Progenitor cell of endocrine pancreas (in vitro differentiated cells): ENCODE measurements around the gene SLC9A8. TPM values are rescaled to one million over a fixed set of nuclear protein-coding genes. Genes with fewer than 3 reads are reported as not detected.

Source experiments
- DNase-seq: peaks from one replicate; pipeline ENCODE4 v3.0.0; 2021; ENCODE audit warnings: low spot score; ENCODE audit not compliant: unreplicated experiment
- H3K27ac Mint-ChIP-seq: 2 replicates; pipeline ENCODE4 v1.8.0; 2021; ENCODE audit warnings: mild to moderate bottlenecking, moderate library complexity, mixed read lengths
- H3K27me3 Mint-ChIP-seq: 2 replicates; pipeline ENCODE4 v1.8.0; 2021; ENCODE audit warnings: mixed read lengths
- H3K36me3 Mint-ChIP-seq: 2 replicates; pipeline ENCODE4 v1.8.0; 2022; ENCODE audit warnings: mixed read lengths; ENCODE audit not compliant: insufficient read depth
- H3K4me1 Mint-ChIP-seq: 2 replicates; pipeline ENCODE4 v1.8.0; 2021; ENCODE audit warnings: low read depth, mixed read lengths
- H3K4me3 Mint-ChIP-seq: 2 replicates; pipeline ENCODE4 v1.8.0; 2021; ENCODE audit warnings: low read depth, mild to moderate bottlenecking, moderate library complexity, mixed read lengths
- H3K9me3 Mint-ChIP-seq: 2 replicates; pipeline ENCODE4 v1.8.0; 2021; ENCODE audit warnings: low read depth, mixed read lengths
- CTCF ChIP-seq: fragments of 200-600 bp; sonication (generic); IDR thresholded peaks from one replicate; pipeline ENCODE4 v1.5.0; 2021; ENCODE audit warnings: antibody characterized with exemption, mild to moderate bottlenecking; ENCODE audit not compliant: unreplicated experiment
- long read RNA-seq: library from polyadenylated mRNA; unstranded; transcript quantifications from one replicate; pipeline ENCODE4 v2.0.0, GENCODE V29; 2020
- total RNA-seq: library from RNA; stranded (reverse); gene quantifications from 2 replicates; pipeline ENCODE4 v1.2.1, GENCODE V29; 2021

Gene SLC9A8, protein sequence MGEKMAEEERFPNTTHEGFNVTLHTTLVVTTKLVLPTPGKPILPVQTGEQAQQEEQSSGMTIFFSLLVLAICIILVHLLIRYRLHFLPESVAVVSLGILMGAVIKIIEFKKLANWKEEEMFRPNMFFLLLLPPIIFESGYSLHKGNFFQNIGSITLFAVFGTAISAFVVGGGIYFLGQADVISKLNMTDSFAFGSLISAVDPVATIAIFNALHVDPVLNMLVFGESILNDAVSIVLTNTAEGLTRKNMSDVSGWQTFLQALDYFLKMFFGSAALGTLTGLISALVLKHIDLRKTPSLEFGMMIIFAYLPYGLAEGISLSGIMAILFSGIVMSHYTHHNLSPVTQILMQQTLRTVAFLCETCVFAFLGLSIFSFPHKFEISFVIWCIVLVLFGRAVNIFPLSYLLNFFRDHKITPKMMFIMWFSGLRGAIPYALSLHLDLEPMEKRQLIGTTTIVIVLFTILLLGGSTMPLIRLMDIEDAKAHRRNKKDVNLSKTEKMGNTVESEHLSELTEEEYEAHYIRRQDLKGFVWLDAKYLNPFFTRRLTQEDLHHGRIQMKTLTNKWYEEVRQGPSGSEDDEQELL
- 9.9 and 11.4 TPM in 2 replicates for total RNA-seq
- long read RNA-seq, partial matches to known transcripts = 1 of 3 reads
- long read RNA-seq, other reads (novel, unspliced or antisense) = 2 of 3 reads

- peak; percentile 70 for DNase-seq
- peaks cover 19% of the 10 kb centered on the region for H3K4me1 Mint-ChIP-seq
- H3K27ac Mint-ChIP-seq = peak within 1 kb of the TSS; percentile 98
- H3K27me3 Mint-ChIP-seq = no peaks in the 10 kb centered on the region
- H3K36me3 Mint-ChIP-seq = peaks cover 2% of the 10 kb centered on the region
- peak; percentile 57 for TF ChIP-seq CTCF
- H3K4me3 Mint-ChIP-seq = peak within 1 kb of the TSS; percentile 94
- no peaks in the 10 kb centered on the region for H3K9me3 Mint-ChIP-seq
Measured at GRCh38 chr20:49812507-49813304, at the start of gene SLC9A8. SLC9A8 (plus strand) TSS chr20:49812828; CDS start chr20:49812923, 95 bp downstream.

DNA sequence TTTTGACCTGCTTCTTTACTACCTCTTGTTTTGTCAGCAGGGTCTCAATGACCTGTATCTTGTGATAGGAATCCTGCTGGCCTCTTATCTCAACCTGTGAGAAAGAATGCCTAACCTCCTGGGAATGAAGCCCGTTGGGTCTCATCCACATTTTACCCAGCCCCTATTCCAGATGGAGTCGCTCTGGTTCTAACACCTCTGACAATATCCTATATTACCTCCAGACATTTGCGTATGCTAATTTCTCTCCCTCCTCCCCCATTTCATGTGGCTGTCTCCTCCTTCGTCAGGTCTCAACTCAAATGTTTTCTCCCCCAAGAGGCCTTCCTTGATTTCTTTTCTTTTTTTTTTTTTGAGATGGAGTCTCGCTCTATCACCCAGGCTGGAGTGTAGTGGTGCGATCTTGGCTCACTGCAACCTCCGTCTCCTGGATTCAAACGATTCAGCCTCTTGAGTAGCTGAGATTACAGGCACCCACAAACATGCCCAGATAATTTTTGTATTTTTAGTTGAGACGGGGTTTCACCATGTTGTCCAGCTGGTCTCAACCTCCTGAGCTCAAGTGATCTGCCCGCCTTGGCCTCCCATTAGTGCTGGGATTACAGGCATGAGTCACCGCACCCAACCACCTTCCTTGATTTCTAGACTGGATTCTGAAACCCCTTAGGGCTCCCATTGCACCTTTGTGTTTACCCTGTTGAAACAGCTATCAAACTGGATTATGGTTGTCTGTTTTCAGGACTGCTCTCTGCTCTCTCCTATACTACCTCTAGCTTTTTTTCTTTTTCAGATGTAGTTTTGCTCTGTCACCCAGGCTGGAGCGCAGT lies 49.5 kb upstream of the SLC9A8 start:
- DNase-seq = no peak
- TF ChIP-seq CTCF = no peak

GRCh38 chr20:49765413-49765736 lies 47.3 kb upstream of the SLC9A8 start:
- Mint-ChIP-seq H3K27ac (no peak overlapping the region), H3K36me3 (no peaks in the 10 kb centered on the region), H3K27me3 (no peaks in the 10 kb centered on the region), H3K9me3 (peaks cover 3% of the 10 kb centered on the region), H3K4me1 (peaks cover 27% of the 10 kb centered on the region), H3K4me3 (no peak overlapping the region)
- no peak for TF ChIP-seq CTCF
- no peak for DNase-seq

More for the DNA sequence above, 49.5 kb upstream of the SLC9A8 start:
- no peak overlapping the region for H3K4me3 Mint-ChIP-seq
- H3K27ac Mint-ChIP-seq = peak overlapping the region; percentile 20
- H3K27me3 Mint-ChIP-seq = peaks cover 5% of the 10 kb centered on the region
- no peaks in the 10 kb centered on the region for H3K36me3 Mint-ChIP-seq
- H3K9me3 Mint-ChIP-seq = no peaks in the 10 kb centered on the region
- peaks cover 21% of the 10 kb centered on the region for H3K4me1 Mint-ChIP-seq

DNA sequence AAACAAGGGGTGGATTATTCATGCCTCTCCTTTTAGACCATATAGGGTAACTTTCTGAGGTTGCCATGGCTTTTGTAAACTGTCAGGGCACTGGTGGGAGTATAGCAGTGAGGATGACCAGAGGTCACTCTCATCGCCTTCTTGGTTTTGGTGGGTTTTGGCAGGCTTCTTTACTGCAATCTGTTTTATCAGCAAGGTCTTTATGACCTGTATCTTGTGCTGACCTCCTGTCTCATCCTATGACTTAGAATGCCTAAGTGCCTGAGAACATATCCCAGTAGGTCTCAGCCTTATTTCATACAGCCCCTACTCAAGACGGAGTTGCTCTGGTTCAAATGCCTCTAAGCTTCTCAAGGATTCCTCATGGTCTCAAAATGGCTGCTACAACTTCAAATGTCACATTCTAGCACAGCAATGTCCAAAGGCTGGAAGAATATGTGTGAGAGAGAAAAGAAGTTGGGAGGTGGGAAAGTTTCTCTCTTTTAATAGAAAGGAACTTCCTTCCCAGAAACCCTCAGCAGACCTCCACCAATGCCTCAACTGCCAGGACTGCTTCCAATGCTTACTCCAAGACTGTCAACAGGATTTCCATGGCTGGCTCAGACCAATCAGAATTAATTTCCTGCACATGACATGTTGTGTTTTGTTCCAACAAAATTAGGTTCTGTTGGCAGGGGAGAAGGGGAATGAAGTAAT lies 46.6 kb upstream of the SLC9A8 start:
- H3K9me3 Mint-ChIP-seq = peaks cover 3% of the 10 kb centered on the region
- no peaks in the 10 kb centered on the region for H3K36me3 Mint-ChIP-seq
- peaks cover 27% of the 10 kb centered on the region for H3K4me1 Mint-ChIP-seq
- TF ChIP-seq CTCF = no peak
- DNase-seq = no peak
- H3K27ac Mint-ChIP-seq = no peak overlapping the region
- no peaks in the 10 kb centered on the region for H3K27me3 Mint-ChIP-seq
- H3K4me3 Mint-ChIP-seq = no peak overlapping the region
